GM20000 (cell line): ENCODE measurements around the gene C6.

ENCODE experiments used
- DNase-seq: peaks from one replicate; pipeline ENCODE4 v3.0.0; 2012; ENCODE audit warnings: low spot score
- TF ChIP-seq, protein P1 (sequence below): IDR thresholded peaks from 2 replicates; pipeline ENCODE4 v1.5.1; 2012; ENCODE audit warnings: mild to moderate bottlenecking, control low read depth; ENCODE audit errors: extremely low read depth, missing control alignments

Gene C6

DNA sequence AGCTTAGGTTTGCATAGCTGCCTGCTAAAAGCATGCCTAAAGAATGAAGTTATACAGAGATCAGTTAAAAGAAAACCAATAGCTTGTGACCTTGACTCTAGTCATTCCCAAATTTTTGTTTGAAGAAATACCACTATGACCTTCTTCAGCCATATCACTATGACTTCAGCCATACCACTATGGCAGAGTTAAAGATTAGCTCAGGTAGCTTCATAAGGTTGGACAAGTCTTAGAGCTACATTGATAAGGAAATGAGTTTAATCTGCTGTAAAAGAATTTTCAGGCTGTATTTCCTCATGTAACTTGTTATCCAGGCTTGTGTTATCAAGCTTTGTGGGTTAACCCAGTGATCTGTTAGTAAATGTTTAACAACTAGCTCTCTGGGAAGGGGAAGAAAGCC is 30.7 kb downstream of the C6 start:
- DNase-seq: no peak
- TF ChIP-seq, protein P1, sequence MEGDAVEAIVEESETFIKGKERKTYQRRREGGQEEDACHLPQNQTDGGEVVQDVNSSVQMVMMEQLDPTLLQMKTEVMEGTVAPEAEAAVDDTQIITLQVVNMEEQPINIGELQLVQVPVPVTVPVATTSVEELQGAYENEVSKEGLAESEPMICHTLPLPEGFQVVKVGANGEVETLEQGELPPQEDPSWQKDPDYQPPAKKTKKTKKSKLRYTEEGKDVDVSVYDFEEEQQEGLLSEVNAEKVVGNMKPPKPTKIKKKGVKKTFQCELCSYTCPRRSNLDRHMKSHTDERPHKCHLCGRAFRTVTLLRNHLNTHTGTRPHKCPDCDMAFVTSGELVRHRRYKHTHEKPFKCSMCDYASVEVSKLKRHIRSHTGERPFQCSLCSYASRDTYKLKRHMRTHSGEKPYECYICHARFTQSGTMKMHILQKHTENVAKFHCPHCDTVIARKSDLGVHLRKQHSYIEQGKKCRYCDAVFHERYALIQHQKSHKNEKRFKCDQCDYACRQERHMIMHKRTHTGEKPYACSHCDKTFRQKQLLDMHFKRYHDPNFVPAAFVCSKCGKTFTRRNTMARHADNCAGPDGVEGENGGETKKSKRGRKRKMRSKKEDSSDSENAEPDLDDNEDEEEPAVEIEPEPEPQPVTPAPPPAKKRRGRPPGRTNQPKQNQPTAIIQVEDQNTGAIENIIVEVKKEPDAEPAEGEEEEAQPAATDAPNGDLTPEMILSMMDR: no peak

- TF ChIP-seq, protein P1: no peak
- no peak for DNase-seq
Measured at GRCh38 chr5:41181691-41182564, 31.4 kb downstream of the C6 start.

- TF ChIP-seq, protein P1: no peak
- no peak for DNase-seq
Measured at GRCh38 chr5:41176952-41177351, 36.4 kb downstream of the C6 start.

DNA sequence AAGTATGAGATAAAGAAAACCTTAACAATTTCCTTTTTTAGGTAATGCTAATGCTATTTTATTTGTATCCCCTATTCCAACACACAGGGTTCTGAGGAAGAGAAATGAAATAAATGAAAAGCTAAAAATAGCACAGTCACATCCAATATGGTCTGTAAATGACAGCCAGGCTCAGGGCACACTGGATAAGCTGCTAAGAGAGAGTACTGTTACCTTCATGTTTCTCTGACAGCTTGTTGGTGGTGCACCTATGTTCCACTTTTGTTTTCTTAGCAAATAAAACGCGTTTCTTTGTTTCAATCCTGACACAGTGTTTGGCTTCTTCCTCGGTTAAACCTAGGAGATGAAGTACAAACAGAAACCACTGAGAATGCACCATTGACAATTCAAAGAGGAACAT is 41.3 kb downstream of the C6 start:
- DNase-seq: no peak
- TF ChIP-seq, protein P1: no peak

GRCh38 chr5:41161271-41161670 is 52.1 kb downstream of the C6 start:
- no peak for DNase-seq

GRCh38 chr5:41157272-41157894 is 55.9 kb downstream of the C6 start:
- TF ChIP-seq, protein P1: no peak
- DNase-seq: no peak

More at GRCh38 chr5:41161271-41161670, 52.1 kb downstream of the C6 start:
- TF ChIP-seq, protein P1: no peak

- TF ChIP-seq, protein P1: no peak
- no peak for DNase-seq
Measured at GRCh38 chr5:41156739-41157138, 56.6 kb downstream of the C6 start.
